ENCODE data around the gene IDI1.

GRCh38 chr10:1034758-1035157 is 14.2 kb downstream of the IDI1 start:
- TF ChIP-seq CTCF (IDR thresholded peaks at IDR 0.05; ENCODE audit: low read length): no peak
- TF ChIP-seq EZH2 (optimal IDR thresholded peaks at IDR 0.05; ENCODE audit: low read depth, low read length): no peak

Data from MM.1S (cell line).